Lung (tissue), 12 donors: ENCODE results near the gene SYVN1. TPM values are rescaled to one million over a fixed set of nuclear protein-coding genes. Genes with fewer than 3 reads are reported as not detected.

ENCODE experiments used
- ATAC-seq: fragments of 200-7000 bp; cut with Tn5 transposase; one replicate; pipeline ENCODE4 v1.9.1; 2020; ENCODE audit warnings: moderate number of reproducible peaks; ENCODE audit not compliant: insufficient read depth, low FRiP score
- DNase-seq, 3 donors: peaks; one replicate each; pipeline ENCODE4 v3.0.0-alpha.2; 2013 to 2017
- H3K27ac ChIP-seq, 2 donors: one replicate each; pipeline ENCODE4 v1.5.1; 2013; ENCODE audit warnings: mild to moderate bottlenecking in 2 of 2, moderate library complexity in 2 of 2, control low read depth in 1 of 2, inconsistent platforms in 1 of 2, low read depth in 1 of 2, low read length in 1 of 2
- H3K27me3 ChIP-seq, 3 donors: one replicate each; pipeline ENCODE4 v1.5.1; 2013; ENCODE audit warnings: low read length in 2 of 3; ENCODE audit not compliant: control insufficient read depth in 3 of 3, insufficient read depth in 3 of 3
- H3K36me3 ChIP-seq, 4 donors: one replicate each; pipeline ENCODE4 v1.5.1; 2013; ENCODE audit warnings: low read length in 4 of 4, mild to moderate bottlenecking in 1 of 4, moderate library complexity in 1 of 4; ENCODE audit not compliant: control insufficient read depth in 4 of 4, insufficient read depth in 4 of 4
- H3K4me1 ChIP-seq, 5 donors: one replicate each; pipeline ENCODE4 v1.5.1; 2013; ENCODE audit warnings: low read length in 5 of 5, mild to moderate bottlenecking in 2 of 5, moderate library complexity in 1 of 5; ENCODE audit not compliant: control insufficient read depth in 5 of 5, insufficient read depth in 5 of 5
- H3K4me3 ChIP-seq: one replicate; pipeline ENCODE4 v1.5.1; 2013; ENCODE audit warnings: mild to moderate bottlenecking, control low read depth, moderate library complexity
- H3K9ac ChIP-seq, 2 donors: one replicate each; pipeline ENCODE4 v1.5.1; 2013; ENCODE audit warnings: low read length in 2 of 2, control low read depth in 1 of 2; ENCODE audit not compliant: insufficient read depth in 1 of 2
- H3K9me3 ChIP-seq, 4 donors: one replicate each; pipeline ENCODE4 v1.5.1; 2013; ENCODE audit warnings: low read length in 3 of 4, mild to moderate bottlenecking in 1 of 4, moderate library complexity in 1 of 4; ENCODE audit not compliant: control insufficient read depth in 4 of 4, insufficient read depth in 3 of 4
- CTCF ChIP-seq: IDR thresholded peaks from 2 replicates; pipeline ENCODE4 v1.5.1; 2012; ENCODE audit warnings: mild to moderate bottlenecking; ENCODE audit errors: control extremely low read depth, extremely low read depth
- WGBS, 2 donors: extraction: QIAGEN DNeasy Blood & Tissue Kit; methylation state at CpG; one replicate each; pipeline ENCODE4 v1.1.7; 2013; 5-methylcytosine and 5-hydroxymethylcytosine counted together
- polyA plus RNA-seq, 2 donors: library from polyadenylated mRNA; stranded (reverse); fragments of 200-250 nt; gene quantifications; one replicate each; pipeline ENCODE4 v1.2.1, GENCODE V29; 2013
- total RNA-seq, 2 donors: library from RNA; depleted of rRNA in 1 of 2; stranded (reverse); fragments of >200 nt in 1 of 2; gene quantifications; one replicate each; pipeline ENCODE4 v1.2.1, GENCODE V29; 2014 to 2021
- donor health status: control.
- donor health status: control.
- donor health status: Bipolar disorder and iron deficiency.
- donor health status: healthy.
- donor health status: DM: yes; HTN: yes; CAD: no.

Gene SYVN1
- total and polyA plus RNA-seq, 4 donors = 31.6 to 80.7 (median 37.6) TPM

GRCh38 chr11:65117206-65118096 is 16.9 kb downstream of the SYVN1 start, which contains the start of gene ZNHIT2:
TSS of gene ZNHIT2 (minus strand) at chr11:65117701. CDS start at chr11:65117653, 48 bp downstream.
- H3K4me3 ChIP-seq = peak within 1 kb of the TSS; percentile 72
- DNase-seq (peak; percentile 99), ATAC-seq (peak; percentile 86)
- peak within 1 kb of the TSS; percentile 85 to 94 for H3K27ac ChIP-seq
- TF ChIP-seq CTCF = peak; percentile 89
- H3K9me3 ChIP-seq = no peaks in the 10 kb centered on the region
- peak within 1 kb of the TSS in 1 of 2 donors; percentile 5 for H3K9ac ChIP-seq
- peaks cover 13 to 32% (median 20%) of the 10 kb centered on the region in 4 donors for H3K36me3 ChIP-seq
- 1% methylated on average over 88 to 89 of the region's 89 CpGs for WGBS, 2 donors
- H3K27me3 ChIP-seq = peaks cover 0 to 3% (median 0%) of the 10 kb centered on the region in 3 donors
- peaks cover 7 to 35% (median 11%) of the 10 kb centered on the region in 5 donors for H3K4me1 ChIP-seq

- no peak for DNase-seq
- WGBS, 2 donors = 21 to 26% methylated on average over 62 to 68 of the region's 68 CpGs
- Histone ChIP-seq H3K36me3 (peaks cover 13 to 32% (median 20%) of the 10 kb centered on the region in 4 donors), H3K27ac (peak overlapping the region; percentile 85 to 94), H3K9ac (peak overlapping the region in 1 of 2 donors; percentile 5), H3K9me3 (no peaks in the 10 kb centered on the region), H3K27me3 (peaks cover 0 to 3% (median 0%) of the 10 kb centered on the region in 3 donors), H3K4me3 (peak overlapping the region; percentile 72), H3K4me1 (peaks cover 7 to 41% (median 11%) of the 10 kb centered on the region in 5 donors)
- TF ChIP-seq CTCF = no peak
- ATAC-seq = peak; percentile 5
Observed at GRCh38 chr11:65116370-65117205, 17.7 kb downstream of the SYVN1 start.

- WGBS, 2 donors = 94 to 95% methylated on average over 21 of the region's 21 CpGs
- DNase-seq (no peak), ATAC-seq (no peak)
- Histone ChIP-seq H3K27ac (no peak overlapping the region), H3K4me3 (no peak overlapping the region), H3K9me3 (no peaks in the 10 kb centered on the region), H3K36me3 (peaks cover 8 to 23% (median 14%) of the 10 kb centered on the region in 4 donors), H3K27me3 (peaks cover 0 to 3% (median 0%) of the 10 kb centered on the region in 3 donors), H3K4me1 (peaks cover 3 to 34% (median 9%) of the 10 kb centered on the region in 5 donors), H3K9ac (no peak overlapping the region)
- TF ChIP-seq CTCF = no peak
Observed at GRCh38 chr11:65115361-65116082, 18.8 kb downstream of the SYVN1 start.
